ENCODE results near the gene CAST.

Gene CAST

GRCh38 chr5:96745844-96746531 is 83.8 kb downstream of the CAST start (continued):
- no peak for TF ChIP-seq YY2 (tag by site-specific recombination; IDR thresholded peaks at IDR 0.05)
- TF ChIP-seq ZNF560 (tag by site-specific recombination; IDR thresholded peaks at IDR 0.05; ENCODE audit: borderline replicate concordance): no peak
- TF ChIP-seq MZF1 (tag by site-specific recombination; IDR thresholded peaks at IDR 0.05; ENCODE audit: borderline replicate concordance): 0 out of 2 replicates have a peak, but pooled peaks have one; percentile 57
- TF ChIP-seq ZNF394 (tag by site-specific recombination; IDR thresholded peaks at IDR 0.05; ENCODE audit: borderline replicate concordance): peak; percentile 87
- no peak for TF ChIP-seq ZNF473 (tag by site-specific recombination; IDR thresholded peaks at IDR 0.05)
- TF ChIP-seq IKZF3 (tag by site-specific recombination; IDR thresholded peaks at IDR 0.05): peak; percentile 93
- TF ChIP-seq, protein P1, sequence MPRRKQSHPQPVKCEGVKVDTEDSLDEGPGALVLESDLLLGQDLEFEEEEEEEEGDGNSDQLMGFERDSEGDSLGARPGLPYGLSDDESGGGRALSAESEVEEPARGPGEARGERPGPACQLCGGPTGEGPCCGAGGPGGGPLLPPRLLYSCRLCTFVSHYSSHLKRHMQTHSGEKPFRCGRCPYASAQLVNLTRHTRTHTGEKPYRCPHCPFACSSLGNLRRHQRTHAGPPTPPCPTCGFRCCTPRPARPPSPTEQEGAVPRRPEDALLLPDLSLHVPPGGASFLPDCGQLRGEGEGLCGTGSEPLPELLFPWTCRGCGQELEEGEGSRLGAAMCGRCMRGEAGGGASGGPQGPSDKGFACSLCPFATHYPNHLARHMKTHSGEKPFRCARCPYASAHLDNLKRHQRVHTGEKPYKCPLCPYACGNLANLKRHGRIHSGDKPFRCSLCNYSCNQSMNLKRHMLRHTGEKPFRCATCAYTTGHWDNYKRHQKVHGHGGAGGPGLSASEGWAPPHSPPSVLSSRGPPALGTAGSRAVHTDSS (tag by site-specific recombination; IDR thresholded peaks at IDR 0.05): no peak
- TF ChIP-seq ZNF239 (tag by site-specific recombination; IDR thresholded peaks at IDR 0.05): no peak
- peak; percentile 98 for TF ChIP-seq OVOL3 (tag by site-specific recombination; IDR thresholded peaks at IDR 0.05)
- TF ChIP-seq PRDM2 (tag by site-specific recombination; IDR thresholded peaks at IDR 0.05; ENCODE audit: borderline replicate concordance): no peak
- TF ChIP-seq MYNN (tag by site-specific recombination; IDR thresholded peaks at IDR 0.05; ENCODE audit: borderline replicate concordance): peak; percentile 70; the same call in 1 of the 2 replicates
- TF ChIP-seq PRDM4 (tag by site-specific recombination; IDR thresholded peaks at IDR 0.05): peak; percentile 96
- TF ChIP-seq, protein P2, sequence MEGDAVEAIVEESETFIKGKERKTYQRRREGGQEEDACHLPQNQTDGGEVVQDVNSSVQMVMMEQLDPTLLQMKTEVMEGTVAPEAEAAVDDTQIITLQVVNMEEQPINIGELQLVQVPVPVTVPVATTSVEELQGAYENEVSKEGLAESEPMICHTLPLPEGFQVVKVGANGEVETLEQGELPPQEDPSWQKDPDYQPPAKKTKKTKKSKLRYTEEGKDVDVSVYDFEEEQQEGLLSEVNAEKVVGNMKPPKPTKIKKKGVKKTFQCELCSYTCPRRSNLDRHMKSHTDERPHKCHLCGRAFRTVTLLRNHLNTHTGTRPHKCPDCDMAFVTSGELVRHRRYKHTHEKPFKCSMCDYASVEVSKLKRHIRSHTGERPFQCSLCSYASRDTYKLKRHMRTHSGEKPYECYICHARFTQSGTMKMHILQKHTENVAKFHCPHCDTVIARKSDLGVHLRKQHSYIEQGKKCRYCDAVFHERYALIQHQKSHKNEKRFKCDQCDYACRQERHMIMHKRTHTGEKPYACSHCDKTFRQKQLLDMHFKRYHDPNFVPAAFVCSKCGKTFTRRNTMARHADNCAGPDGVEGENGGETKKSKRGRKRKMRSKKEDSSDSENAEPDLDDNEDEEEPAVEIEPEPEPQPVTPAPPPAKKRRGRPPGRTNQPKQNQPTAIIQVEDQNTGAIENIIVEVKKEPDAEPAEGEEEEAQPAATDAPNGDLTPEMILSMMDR (tag by site-specific recombination; IDR thresholded peaks at IDR 0.05): no peak
- no peak for TF ChIP-seq ZNF529 (tag by site-specific recombination; IDR thresholded peaks at IDR 0.05; ENCODE audit: insufficient replicate concordance)
- peak; percentile 29; the same call in 1 of the 2 replicates for TF ChIP-seq ZBTB20 (tag by site-specific recombination; IDR thresholded peaks at IDR 0.05)
- TF ChIP-seq ZNF175 (tag by site-specific recombination; IDR thresholded peaks at IDR 0.05): no peak
- peak; percentile 97 for TF ChIP-seq ZNF366 (tag by site-specific recombination; conservative IDR thresholded peaks at IDR 0.05)
- peak; percentile 69; the same call in 1 of the 2 replicates for TF ChIP-seq ZSCAN16 (tag by site-specific recombination; IDR thresholded peaks at IDR 0.05)
- no peak for TF ChIP-seq ZNF677 (tag by site-specific recombination; IDR thresholded peaks at IDR 0.05)
- peak; percentile 90 for TF ChIP-seq KLF8 (tag by site-specific recombination; IDR thresholded peaks at IDR 0.05)
- 0 out of 2 replicates have a peak, but pooled peaks have one; percentile 48 for TF ChIP-seq ZNF776 (tag by site-specific recombination; IDR thresholded peaks at IDR 0.05; ENCODE audit: borderline replicate concordance)
- TF ChIP-seq ZSCAN4 (tag by site-specific recombination; IDR thresholded peaks at IDR 0.05): no peak
- TF ChIP-seq ZNF555 (tag by site-specific recombination; conservative IDR thresholded peaks at IDR 0.05): no peak
- TF ChIP-seq ZBTB26 (tag by site-specific recombination; optimal IDR thresholded peaks at IDR 0.05): no peak
- TF ChIP-seq KLF7 (tag by site-specific recombination; IDR thresholded peaks at IDR 0.05; ENCODE audit: borderline replicate concordance): 0 out of 2 replicates have a peak, but pooled peaks have one; percentile 32

Data from HEK293 (cell line).